ENCODE measurements around the gene ATE1.
"Not testable (repeated sequence)": the region's sequence is repeated elsewhere in the genome, so short reads cannot be mapped to it uniquely, and the experiment has no call there.

Gene ATE1

DNA sequence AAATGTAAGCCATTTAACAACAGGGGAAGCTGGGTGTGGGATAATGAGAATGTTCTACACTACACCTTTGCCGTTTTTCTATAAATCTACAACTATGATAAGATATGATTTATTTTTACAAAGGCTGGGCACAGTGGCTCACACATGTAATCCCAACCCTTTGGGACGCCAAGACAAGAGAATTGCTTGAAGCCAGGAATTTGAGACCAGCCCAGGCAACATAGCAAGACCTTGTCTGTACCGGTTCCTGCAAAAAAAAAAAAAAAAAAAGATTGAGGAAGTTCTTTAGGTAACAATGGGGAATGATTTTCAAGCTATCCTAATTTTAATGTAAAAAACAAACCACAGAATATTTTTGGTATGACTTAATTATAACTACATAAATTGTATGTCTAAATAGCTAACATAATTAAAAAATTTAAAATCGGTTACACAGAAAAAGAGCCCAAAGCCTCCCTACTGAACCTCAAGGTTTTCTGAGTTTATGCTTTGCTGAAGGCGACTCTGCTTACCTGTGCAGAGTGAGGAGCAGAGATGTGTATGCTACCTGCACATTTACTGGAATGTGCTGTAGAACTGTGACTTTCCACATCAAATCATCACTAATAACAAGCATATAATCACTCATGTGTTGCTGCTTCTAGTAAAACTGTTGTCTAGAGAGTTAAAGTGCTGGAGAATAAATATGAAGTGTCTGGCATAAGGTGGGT, 163.4 kb downstream of the ATE1 start:
- H3K4me1 ChIP-seq (ENCODE audit: control insufficient read depth in 5 of 5, insufficient read depth in 5 of 5, low read length in 5 of 5): no peaks in the 10 kb centered on the region
- H3K4me3 ChIP-seq (ENCODE audit: low read depth in 1 of 5, low read length in 5 of 5): no peak overlapping the region
- H3K36me3 ChIP-seq (ENCODE audit: control insufficient read depth in 5 of 5, insufficient read depth in 5 of 5, low read length in 5 of 5): peaks cover 2 to 28% (median 5%) of the 10 kb centered on the region in 5 donors
- H3K27ac ChIP-seq (ENCODE audit: low read depth, low read length): no peak overlapping the region
- no peaks in the 10 kb centered on the region for H3K27me3 ChIP-seq (ENCODE audit: control insufficient read depth in 5 of 5, insufficient read depth in 4 of 5, low read length in 5 of 5)
- peaks cover 0 to 14% (median 9%) of the 10 kb centered on the region in 5 donors for H3K9me3 ChIP-seq (ENCODE audit: control insufficient read depth in 5 of 5, low read length in 5 of 5)
- H3K9ac ChIP-seq (ENCODE audit: low read length in 5 of 5): no peak overlapping the region

- H3K27ac ChIP-seq (ENCODE audit: low read depth, low read length); H3K27me3 ChIP-seq (ENCODE audit: control insufficient read depth in 5 of 5, insufficient read depth in 4 of 5, low read length in 5 of 5); H3K4me3 ChIP-seq (ENCODE audit: low read depth in 1 of 5, low read length in 5 of 5); H3K9ac ChIP-seq (ENCODE audit: low read length in 5 of 5); H3K4me1 ChIP-seq (ENCODE audit: control insufficient read depth in 5 of 5, insufficient read depth in 5 of 5, low read length in 5 of 5): not testable (repeated sequence)
- peaks cover 1 to 21% (median 4%) of the 10 kb centered on the region in 5 donors for H3K36me3 ChIP-seq (ENCODE audit: control insufficient read depth in 5 of 5, insufficient read depth in 5 of 5, low read length in 5 of 5)
- peaks cover 0 to 23% (median 16%) of the 10 kb centered on the region in 5 donors for H3K9me3 ChIP-seq (ENCODE audit: control insufficient read depth in 5 of 5, low read length in 5 of 5)
These were observed 170.6 kb downstream of the ATE1 start for GRCh38 chr10:121757241-121757640.

DNA sequence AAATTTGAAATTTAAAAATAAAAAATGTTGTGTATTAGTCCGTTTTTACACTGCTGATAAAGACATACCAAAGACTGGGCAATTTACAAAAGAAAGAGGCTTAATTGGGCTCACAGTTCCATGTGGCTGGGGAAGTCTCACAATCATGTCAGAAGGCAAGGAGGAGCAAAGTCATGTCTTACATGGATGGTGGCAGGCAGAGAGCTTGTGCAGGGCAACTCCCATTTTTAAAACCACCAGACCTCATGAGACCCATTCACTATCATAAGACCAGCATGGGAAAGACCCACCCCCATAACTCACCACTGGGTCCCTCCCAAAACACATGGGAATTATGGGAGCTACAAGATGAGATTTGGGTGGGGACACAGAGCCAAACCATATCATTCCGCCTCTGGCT, 172.3 kb downstream of the ATE1 start:
- not testable (repeated sequence) for H3K9ac ChIP-seq (ENCODE audit: low read length in 5 of 5); H3K27ac ChIP-seq (ENCODE audit: low read depth, low read length)
- peaks cover 0 to 23% (median 16%) of the 10 kb centered on the region in 5 donors for H3K9me3 ChIP-seq (ENCODE audit: control insufficient read depth in 5 of 5, low read length in 5 of 5)

GRCh38 chr10:121754666-121755065, 173.2 kb downstream of the ATE1 start:
- peaks cover 0 to 7% (median 4%) of the 10 kb centered on the region in 5 donors for H3K4me1 ChIP-seq (ENCODE audit: control insufficient read depth in 5 of 5, insufficient read depth in 5 of 5, low read length in 5 of 5)
- peaks cover 0 to 8% (median 3%) of the 10 kb centered on the region in 5 donors for H3K36me3 ChIP-seq (ENCODE audit: control insufficient read depth in 5 of 5, insufficient read depth in 5 of 5, low read length in 5 of 5)
- peaks cover 0 to 18% (median 10%) of the 10 kb centered on the region in 5 donors for H3K9me3 ChIP-seq (ENCODE audit: control insufficient read depth in 5 of 5, low read length in 5 of 5)
- no peak overlapping the region for H3K4me3 ChIP-seq (ENCODE audit: low read depth in 1 of 5, low read length in 5 of 5)
- no peaks in the 10 kb centered on the region for H3K27me3 ChIP-seq (ENCODE audit: control insufficient read depth in 5 of 5, insufficient read depth in 4 of 5, low read length in 5 of 5)
- no peak overlapping the region for H3K9ac ChIP-seq (ENCODE audit: low read length in 5 of 5)
- no peak overlapping the region for H3K27ac ChIP-seq (ENCODE audit: low read depth, low read length)

More for the DNA sequence above, 172.3 kb downstream of the ATE1 start:
- peaks cover 0 to 16% (median 4%) of the 10 kb centered on the region in 5 donors for H3K36me3 ChIP-seq (ENCODE audit: control insufficient read depth in 5 of 5, insufficient read depth in 5 of 5, low read length in 5 of 5)
- H3K27me3 ChIP-seq (ENCODE audit: control insufficient read depth in 5 of 5, insufficient read depth in 4 of 5, low read length in 5 of 5); H3K4me1 ChIP-seq (ENCODE audit: control insufficient read depth in 5 of 5, insufficient read depth in 5 of 5, low read length in 5 of 5); H3K4me3 ChIP-seq (ENCODE audit: low read depth in 1 of 5, low read length in 5 of 5): not testable (repeated sequence)

- H3K4me1 ChIP-seq (ENCODE audit: control insufficient read depth in 5 of 5, insufficient read depth in 5 of 5, low read length in 5 of 5): peaks cover 0 to 7% (median 4%) of the 10 kb centered on the region in 5 donors
- peaks cover 0 to 8% (median 3%) of the 10 kb centered on the region in 5 donors for H3K36me3 ChIP-seq (ENCODE audit: control insufficient read depth in 5 of 5, insufficient read depth in 5 of 5, low read length in 5 of 5)
- H3K4me3 ChIP-seq (ENCODE audit: low read depth in 1 of 5, low read length in 5 of 5): no peak overlapping the region
- no peak overlapping the region for H3K9ac ChIP-seq (ENCODE audit: low read length in 5 of 5)
- H3K27ac ChIP-seq (ENCODE audit: low read depth, low read length): peak overlapping the region; percentile 57
- peaks cover 0 to 14% (median 5%) of the 10 kb centered on the region in 5 donors for H3K9me3 ChIP-seq (ENCODE audit: control insufficient read depth in 5 of 5, low read length in 5 of 5)
- H3K27me3 ChIP-seq (ENCODE audit: control insufficient read depth in 5 of 5, insufficient read depth in 4 of 5, low read length in 5 of 5): no peaks in the 10 kb centered on the region
These were observed 173.9 kb downstream of the ATE1 start for GRCh38 chr10:121753726-121754476.

GRCh38 chr10:121751191-121751760, 176.6 kb downstream of the ATE1 start:
- Histone ChIP-seq H3K4me3 (ENCODE audit: low read depth in 1 of 5, low read length in 5 of 5) (no peak overlapping the region), H3K27me3 (ENCODE audit: control insufficient read depth in 5 of 5, insufficient read depth in 4 of 5, low read length in 5 of 5) (no peaks in the 10 kb centered on the region), H3K9me3 (ENCODE audit: control insufficient read depth in 5 of 5, low read length in 5 of 5) (peaks cover 0 to 9% (median 0%) of the 10 kb centered on the region in 5 donors), H3K4me1 (ENCODE audit: control insufficient read depth in 5 of 5, insufficient read depth in 5 of 5, low read length in 5 of 5) (peaks cover 0 to 7% (median 4%) of the 10 kb centered on the region in 5 donors), H3K27ac (ENCODE audit: low read depth, low read length) (no peak overlapping the region), H3K36me3 (ENCODE audit: control insufficient read depth in 5 of 5, insufficient read depth in 5 of 5, low read length in 5 of 5) (no peaks in the 10 kb centered on the region), H3K9ac (ENCODE audit: low read length in 5 of 5) (no peak overlapping the region)

DNA sequence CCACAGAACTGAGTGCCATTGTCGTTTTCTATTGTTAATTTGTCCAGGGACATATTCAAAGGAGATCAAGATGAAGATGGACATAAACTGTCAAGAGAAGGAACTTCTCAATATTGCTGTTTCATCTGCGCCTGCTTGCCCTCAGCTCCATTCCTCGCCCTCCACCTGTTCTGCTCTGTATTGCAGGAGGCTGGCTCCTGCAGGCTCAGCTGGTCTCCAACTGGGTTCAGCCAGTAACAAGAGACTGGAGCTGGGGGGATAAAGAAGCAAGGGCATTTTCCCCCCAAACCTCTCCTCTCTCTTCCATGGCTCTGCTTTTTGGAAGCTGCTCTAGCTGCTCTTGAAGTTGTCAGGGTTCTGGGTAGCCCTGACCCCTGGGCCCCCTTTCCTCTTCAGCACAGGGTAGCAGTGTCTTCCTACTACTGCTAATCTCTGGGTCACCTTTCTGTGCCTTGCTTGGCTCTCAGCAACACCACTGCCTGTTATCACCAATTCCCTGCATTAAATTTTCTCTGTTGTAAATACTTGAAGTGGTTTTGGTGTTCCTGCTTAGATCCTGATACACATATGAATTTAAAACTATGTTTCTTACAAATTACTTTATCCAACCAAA, 180.6 kb downstream of the ATE1 start:
- Histone ChIP-seq H3K9ac (ENCODE audit: low read length in 5 of 5) (no peak overlapping the region), H3K36me3 (ENCODE audit: control insufficient read depth in 5 of 5, insufficient read depth in 5 of 5, low read length in 5 of 5) (peaks cover 6 to 13% (median 9%) of the 10 kb centered on the region in 5 donors), H3K4me3 (ENCODE audit: low read depth in 1 of 5, low read length in 5 of 5) (no peak overlapping the region), H3K4me1 (ENCODE audit: control insufficient read depth in 5 of 5, insufficient read depth in 5 of 5, low read length in 5 of 5) (peaks cover 0 to 2% (median 0%) of the 10 kb centered on the region in 5 donors), H3K27ac (ENCODE audit: low read depth, low read length) (no peak overlapping the region), H3K27me3 (ENCODE audit: control insufficient read depth in 5 of 5, insufficient read depth in 4 of 5, low read length in 5 of 5) (no peaks in the 10 kb centered on the region), H3K9me3 (ENCODE audit: control insufficient read depth in 5 of 5, low read length in 5 of 5) (no peaks in the 10 kb centered on the region)

DNA sequence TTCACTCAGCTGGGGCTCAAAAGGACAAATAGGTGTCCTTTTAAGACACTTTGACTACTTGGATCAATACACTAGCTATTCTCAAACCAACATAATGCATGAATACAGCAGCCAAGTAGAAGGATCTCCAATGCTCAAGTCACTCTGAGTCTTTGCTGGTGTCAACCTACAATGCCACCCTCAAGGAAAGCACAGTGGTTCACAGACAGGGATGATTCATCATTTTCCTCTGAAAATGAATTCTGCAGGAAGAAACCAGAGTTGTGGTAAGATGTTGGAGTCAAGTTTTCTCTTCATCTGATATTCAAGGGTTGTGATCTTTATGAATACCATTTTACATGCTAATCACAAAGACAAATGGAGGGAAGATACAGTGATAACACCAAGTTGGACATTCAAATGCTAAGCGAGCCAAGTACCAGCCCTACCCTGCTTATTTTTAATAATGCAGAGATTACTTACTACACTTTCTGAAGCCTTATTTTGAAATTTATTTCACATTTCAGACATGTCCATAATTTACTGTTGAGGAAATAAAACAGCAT, 186.5 kb downstream of the ATE1 start:
- Histone ChIP-seq H3K9ac (ENCODE audit: low read length in 5 of 5) (no peak overlapping the region), H3K27me3 (ENCODE audit: control insufficient read depth in 5 of 5, insufficient read depth in 4 of 5, low read length in 5 of 5) (peaks cover 0 to 6% (median 0%) of the 10 kb centered on the region in 5 donors), H3K4me3 (ENCODE audit: low read depth in 1 of 5, low read length in 5 of 5) (no peak overlapping the region), H3K36me3 (ENCODE audit: control insufficient read depth in 5 of 5, insufficient read depth in 5 of 5, low read length in 5 of 5) (peaks cover 11 to 23% (median 19%) of the 10 kb centered on the region in 5 donors), H3K27ac (ENCODE audit: low read depth, low read length) (no peak overlapping the region), H3K9me3 (ENCODE audit: control insufficient read depth in 5 of 5, low read length in 5 of 5) (no peaks in the 10 kb centered on the region), H3K4me1 (ENCODE audit: control insufficient read depth in 5 of 5, insufficient read depth in 5 of 5, low read length in 5 of 5) (peaks cover 0 to 2% (median 0%) of the 10 kb centered on the region in 5 donors)

- Histone ChIP-seq H3K27ac (ENCODE audit: low read depth, low read length) (no peak overlapping the region), H3K9ac (ENCODE audit: low read length in 5 of 5) (no peak overlapping the region), H3K9me3 (ENCODE audit: control insufficient read depth in 5 of 5, low read length in 5 of 5) (no peaks in the 10 kb centered on the region), H3K4me1 (ENCODE audit: control insufficient read depth in 5 of 5, insufficient read depth in 5 of 5, low read length in 5 of 5) (peaks cover 0 to 8% (median 0%) of the 10 kb centered on the region in 5 donors), H3K36me3 (ENCODE audit: control insufficient read depth in 5 of 5, insufficient read depth in 5 of 5, low read length in 5 of 5) (peaks cover 11 to 23% (median 19%) of the 10 kb centered on the region in 5 donors), H3K27me3 (ENCODE audit: control insufficient read depth in 5 of 5, insufficient read depth in 4 of 5, low read length in 5 of 5) (peaks cover under 1 to 10% (median 4%) of the 10 kb centered on the region in 5 donors), H3K4me3 (ENCODE audit: low read depth in 1 of 5, low read length in 5 of 5) (no peak overlapping the region)
These were observed 187.8 kb downstream of the ATE1 start for GRCh38 chr10:121740069-121740468.

Data from subcutaneous abdominal adipose tissue (tissue), 5 donors.